ENCODE measurements around the gene GRIN2A.

GRIN2A gene

GRCh38 chr16:10182222-10183053 lies at the start of gene GRIN2A:
GRIN2A (minus strand) TSS chr16:10182428; CDS start chr16:10180411, 2,017 bp downstream.
- Histone ChIP-seq H4K20me1 (ENCODE audit: insufficient read depth, low read length) (no peaks in the 10 kb centered on the region), H3K4me2 (ENCODE audit: low read depth, low read length) (peak within 1 kb of the TSS; percentile 94), H3K9me2 (replicated peaks; ENCODE audit: insufficient read depth, low read length) (no peaks in the 10 kb centered on the region), H3K79me2 (ENCODE audit: low read length) (no peaks in the 10 kb centered on the region), H2AFZ (ENCODE audit: low read length) (peak within 1 kb of the TSS; percentile 73), H3K27ac (ENCODE audit: low read length) (no peak within 1 kb of the TSS), H3K4me1 (ENCODE audit: low read length) (peaks cover 8% of the 10 kb centered on the region; the same call in 1 of the 2 replicates), H3K9me3 (replicated peaks; ENCODE audit: insufficient read depth, low read length) (no peaks in the 10 kb centered on the region), H3K4me3 (ENCODE audit: low read length) (peak within 1 kb of the TSS; percentile 58), H3K36me3 (replicated peaks; ENCODE audit: insufficient read depth, low read length) (no peaks in the 10 kb centered on the region), H3K27me3 (replicated peaks; ENCODE audit: insufficient read depth, low read length) (peaks cover 24% of the 10 kb centered on the region), H3F3A (ENCODE audit: insufficient read depth, low read length) (no peaks in the 10 kb centered on the region), H3K9ac (ENCODE audit: low read length) (no peak within 1 kb of the TSS)
- no peak for DNase-seq
- TF ChIP-seq EZH2 (optimal IDR thresholded peaks at IDR 0.05; ENCODE audit: low read depth, low read length): no peak
- TF ChIP-seq, protein P1, sequence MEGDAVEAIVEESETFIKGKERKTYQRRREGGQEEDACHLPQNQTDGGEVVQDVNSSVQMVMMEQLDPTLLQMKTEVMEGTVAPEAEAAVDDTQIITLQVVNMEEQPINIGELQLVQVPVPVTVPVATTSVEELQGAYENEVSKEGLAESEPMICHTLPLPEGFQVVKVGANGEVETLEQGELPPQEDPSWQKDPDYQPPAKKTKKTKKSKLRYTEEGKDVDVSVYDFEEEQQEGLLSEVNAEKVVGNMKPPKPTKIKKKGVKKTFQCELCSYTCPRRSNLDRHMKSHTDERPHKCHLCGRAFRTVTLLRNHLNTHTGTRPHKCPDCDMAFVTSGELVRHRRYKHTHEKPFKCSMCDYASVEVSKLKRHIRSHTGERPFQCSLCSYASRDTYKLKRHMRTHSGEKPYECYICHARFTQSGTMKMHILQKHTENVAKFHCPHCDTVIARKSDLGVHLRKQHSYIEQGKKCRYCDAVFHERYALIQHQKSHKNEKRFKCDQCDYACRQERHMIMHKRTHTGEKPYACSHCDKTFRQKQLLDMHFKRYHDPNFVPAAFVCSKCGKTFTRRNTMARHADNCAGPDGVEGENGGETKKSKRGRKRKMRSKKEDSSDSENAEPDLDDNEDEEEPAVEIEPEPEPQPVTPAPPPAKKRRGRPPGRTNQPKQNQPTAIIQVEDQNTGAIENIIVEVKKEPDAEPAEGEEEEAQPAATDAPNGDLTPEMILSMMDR (IDR thresholded peaks at IDR 0.05; ENCODE audit: low read length): no peak
- TF ChIP-seq EZH2phosphoT487 (IDR thresholded peaks at IDR 0.05; ENCODE audit: low read length): no peak

GRCh38 chr16:10231563-10231962 lies 49.3 kb upstream of the GRIN2A start:
- H3F3A ChIP-seq (ENCODE audit: insufficient read depth, low read length): no peaks in the 10 kb centered on the region
- no peaks in the 10 kb centered on the region for H3K9me3 ChIP-seq (replicated peaks; ENCODE audit: insufficient read depth, low read length)
- TF ChIP-seq, protein P1 (IDR thresholded peaks at IDR 0.05; ENCODE audit: low read length): no peak
- H3K4me1 ChIP-seq (ENCODE audit: low read length): peaks cover 10% of the 10 kb centered on the region; the same call in 1 of the 2 replicates
- no peaks in the 10 kb centered on the region for H3K36me3 ChIP-seq (replicated peaks; ENCODE audit: insufficient read depth, low read length)
- no peaks in the 10 kb centered on the region for H3K27me3 ChIP-seq (replicated peaks; ENCODE audit: insufficient read depth, low read length)
- H3K79me2 ChIP-seq (ENCODE audit: low read length): no peaks in the 10 kb centered on the region
- no peaks in the 10 kb centered on the region for H4K20me1 ChIP-seq (ENCODE audit: insufficient read depth, low read length)
- no peaks in the 10 kb centered on the region for H3K9me2 ChIP-seq (replicated peaks; ENCODE audit: insufficient read depth, low read length)
- no peak for DNase-seq
- no peak overlapping the region for H3K9ac ChIP-seq (ENCODE audit: low read length)
- no peak overlapping the region for H3K4me3 ChIP-seq (ENCODE audit: low read length)
- H2AFZ ChIP-seq (ENCODE audit: low read length): no peak overlapping the region
- no peak overlapping the region for H3K27ac ChIP-seq (ENCODE audit: low read length)
- no peak overlapping the region for H3K4me2 ChIP-seq (ENCODE audit: low read depth, low read length)

DNA sequence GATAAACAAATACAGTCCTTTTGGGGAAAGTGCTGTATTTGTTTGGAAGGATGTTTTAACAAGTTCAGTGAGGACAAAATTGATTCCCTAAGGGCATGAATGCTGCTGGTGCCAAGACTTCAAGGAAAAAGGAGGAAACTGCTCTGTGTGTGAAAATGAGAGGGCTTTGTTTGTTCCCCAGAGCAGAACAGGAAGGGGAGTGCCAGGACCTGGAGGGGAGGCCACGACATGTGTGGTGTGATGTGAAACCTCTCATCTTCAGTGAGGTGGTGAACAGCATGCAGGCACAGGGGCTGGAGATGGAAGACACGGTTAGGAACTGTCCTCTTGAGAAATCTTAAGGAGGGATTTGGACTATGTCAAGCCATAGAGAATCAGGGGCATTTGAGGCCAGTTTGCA lies 46.6 kb upstream of the GRIN2A start:
- Histone ChIP-seq H3K4me2 (ENCODE audit: low read depth, low read length) (no peak overlapping the region), H3K79me2 (ENCODE audit: low read length) (no peaks in the 10 kb centered on the region), H3K9me2 (replicated peaks; ENCODE audit: insufficient read depth, low read length) (no peaks in the 10 kb centered on the region), H3K9me3 (replicated peaks; ENCODE audit: insufficient read depth, low read length) (no peaks in the 10 kb centered on the region), H3K4me3 (ENCODE audit: low read length) (no peak overlapping the region), H4K20me1 (ENCODE audit: insufficient read depth, low read length) (no peaks in the 10 kb centered on the region), H3K4me1 (ENCODE audit: low read length) (peaks cover 10% of the 10 kb centered on the region; the same call in 1 of the 2 replicates), H3K36me3 (replicated peaks; ENCODE audit: insufficient read depth, low read length) (no peaks in the 10 kb centered on the region), H3K9ac (ENCODE audit: low read length) (no peak overlapping the region), H3K27ac (ENCODE audit: low read length) (no peak overlapping the region), H3F3A (ENCODE audit: insufficient read depth, low read length) (no peaks in the 10 kb centered on the region), H2AFZ (ENCODE audit: low read length) (no peak overlapping the region), H3K27me3 (replicated peaks; ENCODE audit: insufficient read depth, low read length) (no peaks in the 10 kb centered on the region)
- DNase-seq: peak; percentile 21
- TF ChIP-seq EZH2 (optimal IDR thresholded peaks at IDR 0.05; ENCODE audit: low read depth, low read length) (no peak), EZH2phosphoT487 (IDR thresholded peaks at IDR 0.05; ENCODE audit: low read length) (no peak)
- TF ChIP-seq, protein P1 (IDR thresholded peaks at IDR 0.05; ENCODE audit: low read length): no peak
